HG02588 (cell line): ENCODE measurements around the gene C19orf73.
"Not testable (repeated sequence)": the region's sequence is repeated elsewhere in the genome, so short reads cannot be mapped to it uniquely, and the experiment has no call there.

Experiments used
- ATAC-seq: cut with Tn5 transposase; IDR thresholded peaks from one replicate; pipeline ENCODE4 v1.9.1; 2021; ENCODE audit warnings: mild to moderate bottlenecking, moderate library complexity; ENCODE audit not compliant: unreplicated experiment

The C19orf73 gene

DNA sequence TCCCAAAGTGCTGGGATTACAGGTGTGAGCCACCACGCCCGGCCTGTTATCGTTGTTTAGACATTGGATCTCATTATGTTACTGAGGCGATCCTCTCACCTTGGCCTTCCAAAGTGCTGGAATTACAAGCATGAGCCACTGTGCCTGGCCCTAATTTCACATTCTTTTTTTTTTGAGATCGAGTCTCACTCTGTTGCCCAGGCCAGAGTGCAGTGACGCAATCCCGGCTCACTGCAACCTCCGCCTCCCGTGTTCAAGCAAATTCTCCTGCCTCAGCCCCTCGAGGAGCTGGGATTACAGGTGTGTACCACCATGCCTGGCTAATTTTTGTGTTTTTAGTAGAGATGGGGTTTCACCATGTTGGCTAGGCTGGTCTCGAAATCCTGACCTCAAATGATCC lies 4.3 kb upstream of the C19orf73 start:
- ATAC-seq: not testable (repeated sequence)

DNA sequence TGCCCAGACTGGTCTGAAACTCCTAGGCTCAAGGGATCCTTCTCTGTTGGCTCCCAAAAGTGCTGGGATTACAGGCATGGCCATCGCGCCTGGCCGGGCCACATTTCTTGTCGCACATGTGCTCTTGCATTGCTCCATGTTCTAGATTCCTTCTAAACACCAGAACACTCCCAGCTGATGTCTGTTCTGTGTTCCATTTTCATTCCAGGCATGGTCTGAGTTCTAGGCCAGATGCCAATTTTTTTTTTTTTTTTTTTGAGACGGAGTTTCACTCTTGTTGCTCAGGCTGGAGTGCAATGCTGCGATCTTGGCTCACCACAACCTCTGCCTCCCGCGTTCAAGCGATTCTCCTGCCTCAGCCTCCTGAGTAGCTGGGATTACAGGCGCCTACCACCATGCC lies 2.9 kb upstream of the C19orf73 start:
- ATAC-seq: not testable (repeated sequence)

DNA sequence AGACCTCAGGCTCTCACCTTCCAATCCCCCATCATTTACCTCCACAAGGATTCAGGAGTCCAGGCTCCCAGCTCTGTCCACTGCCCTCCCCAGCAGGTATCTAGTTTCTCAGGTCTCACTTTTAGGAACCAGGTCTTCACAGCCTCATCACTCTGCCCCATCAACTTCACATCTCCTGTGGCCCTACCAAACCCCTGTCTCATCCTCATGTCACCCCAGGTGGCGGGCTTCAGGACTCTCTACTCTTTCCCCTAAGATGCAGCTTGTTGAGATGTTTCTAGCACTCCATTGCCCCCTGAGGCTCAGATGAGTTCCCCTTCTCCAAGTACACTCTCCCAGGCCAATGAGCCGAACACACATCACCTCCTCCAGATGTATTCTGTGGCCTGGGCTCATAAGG lies 1.9 kb upstream of the C19orf73 start:
- no peak for ATAC-seq

DNA sequence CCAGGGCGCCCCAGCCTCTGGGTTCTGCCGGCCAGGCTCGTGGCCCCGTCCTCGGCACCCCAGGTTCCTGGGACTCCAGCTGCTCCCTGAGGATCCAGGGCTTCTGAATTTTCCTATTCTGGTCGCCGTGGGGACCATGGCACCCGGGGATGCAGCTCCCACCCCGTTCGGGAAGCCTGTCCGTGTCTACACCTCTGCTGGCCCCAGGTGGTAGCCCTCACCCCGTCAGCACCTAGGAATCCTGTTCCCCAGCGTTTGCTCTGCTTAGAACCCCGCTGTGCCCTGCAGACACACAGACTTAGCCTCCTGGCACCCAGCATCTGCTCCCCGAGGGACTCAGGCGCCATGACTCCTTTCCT lies 1.4 kb upstream of the C19orf73 start:
- no peak for ATAC-seq

DNA sequence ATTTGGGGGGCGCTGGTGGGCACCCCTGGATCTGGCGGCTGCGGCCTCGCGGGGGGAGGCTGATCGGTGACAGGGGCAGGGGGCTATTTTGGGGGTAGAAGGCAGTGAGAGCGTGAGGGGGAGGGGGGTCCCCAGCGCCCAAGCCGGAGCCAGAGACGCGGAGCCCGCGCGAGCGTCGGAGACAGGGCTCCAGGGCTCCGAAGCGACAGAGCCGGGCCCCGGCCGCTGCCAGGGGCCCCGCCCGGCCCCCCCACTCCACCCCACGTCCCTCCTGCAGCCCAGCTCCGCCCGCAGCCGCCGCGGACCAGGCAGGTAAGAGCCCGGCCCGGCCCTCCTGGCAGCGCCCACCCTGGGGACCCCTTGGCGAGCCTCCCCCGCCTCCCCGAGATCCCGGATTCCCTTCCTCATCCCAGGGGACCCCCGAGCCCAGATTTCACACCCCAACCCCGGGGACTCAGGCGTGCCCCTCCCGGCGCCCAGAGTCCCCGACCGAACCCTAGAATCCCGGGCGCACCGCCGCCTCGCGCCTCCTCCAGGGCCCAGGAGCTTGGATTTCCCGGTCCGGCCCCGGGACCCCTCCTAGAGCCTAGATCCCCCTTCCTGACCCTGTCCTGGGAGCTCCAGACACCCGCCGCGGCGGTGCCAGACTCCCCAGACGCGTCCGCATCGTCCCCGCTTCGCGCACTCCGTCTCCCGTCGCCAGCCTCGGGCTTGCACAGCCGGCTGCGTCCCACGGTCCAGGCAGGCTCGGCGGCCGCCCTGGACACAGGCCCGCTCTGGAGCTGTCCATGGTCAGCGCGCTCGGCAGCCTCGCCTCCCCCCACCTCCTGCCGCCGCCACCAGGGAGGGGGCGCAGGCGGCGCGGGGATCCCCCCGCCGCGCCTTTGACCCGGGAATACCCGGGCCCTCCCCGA lies 725 bp upstream of the C19orf73 start, which contains the start of gene PPFIA3:
Gene PPFIA3 (plus strand): TSS at position 134 of the 914 bp plus-strand sequence. CDS start 8,330 bp downstream, outside the sequence.
- no peak for ATAC-seq

DNA sequence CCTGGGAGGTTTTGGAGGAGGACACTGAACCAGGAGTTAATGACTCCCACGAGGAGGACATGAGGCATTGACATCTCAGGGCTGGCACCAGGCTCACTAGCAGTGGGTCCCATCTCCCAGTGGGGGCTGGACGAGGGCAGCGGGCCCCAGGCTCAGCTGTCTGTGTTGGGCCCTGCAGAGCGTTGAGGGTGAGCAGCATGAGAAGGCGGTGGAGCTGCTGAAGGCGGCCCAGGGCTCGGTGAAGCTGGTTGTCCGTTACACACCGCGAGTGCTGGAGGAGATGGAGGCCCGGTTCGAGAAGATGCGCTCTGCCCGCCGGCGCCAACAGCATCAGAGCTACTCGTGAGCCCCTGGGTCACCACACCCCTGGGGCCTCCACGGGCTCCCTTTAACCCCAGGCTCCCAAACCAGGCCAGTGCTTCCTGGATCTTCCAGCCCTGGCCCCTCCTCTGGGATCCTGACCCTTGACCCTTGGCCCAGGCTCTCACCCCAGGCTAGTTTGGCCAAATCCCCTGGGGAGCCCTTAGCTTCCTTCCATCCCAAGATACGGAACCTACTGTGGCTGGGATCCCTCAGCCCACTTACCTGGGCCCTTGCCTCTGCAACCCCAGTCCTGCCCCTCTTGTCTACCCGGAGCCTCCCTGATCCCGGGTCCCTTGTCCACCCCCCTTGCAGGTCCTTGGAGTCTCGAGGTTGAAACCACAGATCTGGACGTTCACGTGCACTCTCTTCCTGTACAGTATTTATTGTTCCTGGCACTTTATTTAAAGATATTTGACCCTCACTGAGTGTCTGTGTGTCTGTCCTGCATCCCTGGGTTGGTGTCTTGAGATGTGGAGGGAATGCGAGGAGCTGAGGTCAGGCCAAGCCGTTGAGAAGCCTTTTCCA lies 1.0 kb downstream of the C19orf73 start:
- no peak for ATAC-seq

DNA sequence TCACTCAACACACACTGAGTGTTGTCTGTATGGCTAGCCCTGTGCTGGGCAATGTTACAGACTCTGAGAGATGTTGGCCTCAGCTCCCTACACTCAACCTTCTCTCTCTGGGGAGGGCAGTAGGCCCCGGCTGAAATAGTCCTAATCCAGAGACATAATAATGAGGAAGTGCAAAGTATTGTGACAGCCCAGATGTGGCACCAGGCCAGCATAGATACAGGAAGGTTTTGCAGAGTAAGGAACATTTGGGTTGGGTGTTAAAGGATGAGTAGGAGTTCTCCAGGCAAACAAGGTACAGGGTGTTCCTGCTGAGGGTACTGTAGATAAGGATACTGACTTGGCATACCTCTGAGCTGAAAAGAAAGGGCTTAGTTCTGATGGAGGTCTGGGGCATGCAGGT lies 2.4 kb downstream of the C19orf73 start:
- ATAC-seq: no peak

DNA sequence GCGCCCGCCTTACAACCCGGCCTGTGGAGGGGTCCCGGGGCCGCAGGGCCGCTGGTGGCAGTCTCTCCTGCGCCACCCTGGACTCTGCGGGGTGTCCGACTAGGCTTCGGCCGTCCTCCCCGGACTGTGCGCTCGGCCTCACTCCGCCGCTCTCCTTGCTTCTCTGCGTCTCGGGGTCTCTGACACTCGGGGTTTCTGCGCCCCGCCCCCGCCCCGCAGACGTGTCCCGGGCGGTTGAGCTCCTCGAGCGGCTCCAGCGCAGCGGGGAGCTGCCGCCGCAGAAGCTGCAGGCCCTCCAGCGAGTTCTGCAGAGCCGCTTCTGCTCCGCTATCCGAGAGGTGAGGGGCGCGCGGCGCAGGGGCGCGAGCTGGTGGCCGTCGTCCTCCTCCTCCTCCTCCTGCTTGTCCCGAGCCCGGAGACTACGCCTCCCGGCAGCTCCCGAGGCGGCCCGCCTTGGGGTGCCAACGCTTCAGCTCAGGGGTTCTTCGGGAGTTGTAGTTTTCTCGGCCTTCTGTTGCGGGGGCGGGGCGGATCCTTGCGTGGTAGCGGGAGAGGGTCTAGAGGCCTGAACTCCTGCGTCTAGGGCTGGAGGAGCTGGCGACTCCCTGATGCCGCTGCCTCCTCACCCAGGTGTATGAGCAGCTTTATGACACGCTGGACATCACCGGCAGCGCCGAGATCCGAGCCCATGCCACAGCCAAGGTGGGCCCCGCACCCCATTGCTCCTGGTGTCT lies 4.1 kb downstream of the C19orf73 start:
- ATAC-seq: no peak

DNA sequence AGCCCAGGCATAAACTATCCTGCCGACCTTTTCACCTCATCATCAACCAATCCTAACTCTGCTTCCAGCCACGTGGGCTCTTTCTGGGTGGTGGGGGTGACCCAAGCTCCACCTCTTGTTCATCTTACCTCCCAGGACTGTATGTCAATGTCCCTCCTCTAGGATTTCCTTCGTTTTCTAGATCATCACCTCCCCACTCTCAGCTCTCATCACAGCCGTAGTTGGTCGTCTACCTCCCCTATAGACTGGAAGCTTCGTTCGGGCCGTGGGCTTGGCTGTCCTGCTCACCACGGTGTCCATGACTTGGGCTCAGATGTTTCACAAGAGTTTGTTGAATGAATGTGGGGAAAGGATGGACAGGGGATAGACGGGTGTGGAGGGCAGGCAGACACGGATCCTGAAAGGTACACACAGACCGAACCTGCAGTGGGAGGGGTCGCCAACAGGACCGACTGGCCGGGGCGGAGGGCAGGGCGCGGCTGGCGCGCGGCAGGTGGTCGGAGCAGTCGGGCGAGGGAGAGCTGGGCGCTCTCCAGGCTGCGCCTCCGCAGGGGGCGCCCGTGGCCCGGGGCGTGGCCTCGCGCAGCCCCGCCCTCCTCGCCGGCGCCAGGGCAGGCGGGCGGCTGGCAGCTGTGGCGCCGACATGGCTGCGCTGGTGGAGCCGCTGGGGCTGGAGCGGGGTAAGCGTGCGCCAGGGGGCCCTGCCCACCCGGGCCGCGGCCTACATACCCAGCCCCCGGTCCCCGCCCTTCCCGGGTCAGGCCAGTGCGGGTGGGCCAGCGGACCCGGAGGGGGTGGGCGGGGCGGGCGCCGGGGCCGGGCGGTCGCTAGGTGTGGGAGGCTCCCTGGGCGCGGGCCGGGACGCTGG lies 4.9 kb downstream of the C19orf73 start, which contains the start of gene LIN7B:
Gene LIN7B (plus strand): TSS at position 609 of the 868 bp plus-strand sequence. CDS start 35 bp downstream, at position 644.
- ATAC-seq: peak; percentile 42

DNA sequence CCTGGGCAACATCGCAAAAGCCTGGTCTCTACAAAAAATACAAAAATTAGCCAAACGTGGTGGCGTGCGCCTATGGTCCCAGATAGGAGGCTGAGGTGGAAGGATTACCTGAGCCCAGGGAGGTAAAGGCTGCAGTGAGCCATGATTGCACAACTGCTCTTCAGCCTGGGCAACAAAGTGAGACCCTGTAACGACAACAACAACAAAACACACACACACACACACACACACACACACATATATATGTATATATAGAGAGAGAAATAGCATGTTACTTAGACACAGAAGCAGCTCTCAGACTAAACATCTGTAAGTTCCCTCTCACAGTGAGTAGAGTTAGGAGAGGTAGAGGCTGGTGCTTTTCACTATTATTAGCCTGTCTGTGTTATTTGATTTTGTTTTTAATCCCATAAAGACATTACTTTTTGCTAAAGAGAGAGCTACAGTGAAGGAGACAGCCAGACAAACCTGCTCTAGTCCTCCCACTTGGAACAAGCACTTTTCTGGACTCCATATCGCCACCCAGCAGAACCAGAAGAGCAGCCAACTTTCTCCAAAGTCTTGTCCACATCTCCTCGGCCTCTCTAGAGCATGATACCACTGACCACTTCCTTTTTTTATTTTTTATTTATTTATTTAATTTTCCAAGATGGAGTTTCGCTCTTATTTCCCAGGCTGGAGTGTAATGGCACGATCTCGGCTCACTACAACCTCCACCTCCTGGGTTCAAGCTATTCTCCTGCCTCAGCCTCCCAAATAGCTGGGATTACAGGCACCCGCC lies 7.5 kb downstream of the C19orf73 start:
- ATAC-seq: no peak

DNA sequence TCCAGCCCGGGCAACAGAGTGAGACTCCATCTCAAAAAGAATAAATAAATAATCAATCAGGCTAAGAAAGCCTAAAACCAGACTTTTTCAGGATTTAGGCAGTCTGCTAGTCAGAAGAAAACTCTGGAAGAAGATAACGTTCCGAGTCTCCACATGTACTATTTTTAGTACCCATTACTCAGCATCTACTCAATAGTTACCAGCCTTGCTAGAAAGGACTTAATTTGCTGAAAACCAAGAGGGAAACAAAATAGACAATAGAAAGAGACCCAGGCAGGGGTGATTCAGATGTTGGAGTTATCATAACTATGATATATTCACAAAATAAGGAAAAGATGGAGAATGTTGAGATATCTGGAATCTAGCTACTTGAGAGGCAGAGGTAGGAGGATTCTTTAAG lies 8.4 kb downstream of the C19orf73 start:
- no peak for ATAC-seq

DNA sequence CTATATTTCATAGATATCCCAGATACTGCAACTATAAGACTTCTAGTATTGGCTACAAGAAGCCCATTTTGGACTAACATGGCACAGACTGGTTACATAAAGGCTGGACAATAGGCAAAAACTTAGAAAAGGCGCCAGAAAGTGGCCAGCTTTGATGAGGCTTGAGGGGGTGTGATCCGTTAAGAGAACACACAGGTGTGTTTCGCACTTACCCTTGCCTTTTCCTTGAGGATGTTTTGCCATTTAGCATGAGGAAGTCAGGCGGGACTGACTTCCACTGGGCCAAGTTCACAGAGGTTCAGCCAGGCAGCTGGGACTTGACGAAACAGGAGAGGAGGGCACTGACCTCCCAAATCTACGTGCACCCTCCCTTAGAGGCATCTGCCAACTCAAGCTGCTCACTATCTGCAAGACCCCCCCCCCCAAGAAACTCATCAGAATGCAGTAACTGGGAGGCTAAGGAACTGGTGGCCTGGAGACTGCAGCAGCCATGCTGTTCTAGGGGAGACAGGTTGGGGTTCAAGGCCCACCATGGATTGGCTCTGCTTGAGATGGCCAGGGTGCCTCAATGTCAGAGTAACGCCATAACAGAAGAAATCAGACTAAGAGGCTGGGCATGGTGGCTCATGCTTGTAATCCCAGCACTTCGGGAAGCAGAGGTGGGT lies 9.2 kb downstream of the C19orf73 start:
- ATAC-seq: no peak

DNA sequence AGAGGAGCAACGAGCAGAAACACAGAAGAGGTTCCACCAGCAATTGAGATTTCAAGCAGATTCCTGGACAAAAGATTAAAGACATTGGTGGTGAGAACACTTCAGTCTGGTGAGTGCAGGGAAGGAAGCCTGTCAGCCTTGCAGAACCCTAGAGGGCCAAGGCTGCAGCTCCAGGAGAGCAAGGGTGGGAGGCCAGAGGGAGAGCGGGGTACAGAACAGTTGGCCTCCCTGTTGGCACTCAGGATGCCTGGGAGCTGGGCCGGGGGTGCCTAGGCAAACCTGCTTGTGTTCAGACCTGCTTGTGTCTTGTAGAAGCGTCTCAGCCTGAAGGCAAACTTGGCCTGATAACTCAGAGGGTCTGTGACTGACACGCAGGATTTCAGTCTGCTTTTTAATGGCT lies 9.9 kb downstream of the C19orf73 start:
- no peak for ATAC-seq

DNA sequence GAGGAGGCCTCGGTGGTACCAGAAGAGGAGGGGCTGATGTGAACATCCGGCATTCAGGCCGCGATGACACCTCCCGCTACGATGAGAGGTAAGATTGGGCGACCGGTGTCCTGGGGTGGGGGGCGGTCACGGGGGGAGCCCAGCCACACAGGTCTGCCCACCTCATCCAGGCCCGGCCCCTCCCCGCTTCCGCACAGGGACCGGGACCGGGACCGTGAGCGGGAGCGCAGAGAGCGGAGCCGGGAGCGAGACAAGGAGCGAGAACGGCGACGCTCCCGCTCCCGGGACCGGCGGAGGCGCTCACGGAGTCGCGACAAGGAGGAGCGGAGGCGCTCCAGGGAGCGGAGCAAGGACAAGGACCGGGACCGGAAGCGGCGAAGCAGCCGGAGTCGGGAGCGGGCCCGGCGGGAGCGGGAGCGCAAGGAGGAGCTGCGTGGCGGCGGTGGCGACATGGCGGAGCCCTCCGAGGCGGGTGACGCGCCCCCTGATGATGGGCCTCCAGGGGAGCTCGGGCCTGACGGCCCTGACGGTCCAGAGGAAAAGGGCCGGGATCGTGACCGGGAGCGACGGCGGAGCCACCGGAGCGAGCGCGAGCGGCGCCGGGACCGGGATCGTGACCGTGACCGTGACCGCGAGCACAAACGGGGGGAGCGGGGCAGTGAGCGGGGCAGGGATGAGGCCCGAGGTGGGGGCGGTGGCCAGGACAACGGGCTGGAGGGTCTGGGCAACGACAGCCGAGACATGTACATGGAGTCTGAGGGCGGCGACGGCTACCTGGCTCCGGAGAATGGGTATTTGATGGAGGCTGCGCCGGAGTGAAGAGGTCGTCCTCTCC lies 11.1 kb downstream of the C19orf73 start:
- no peak for ATAC-seq

DNA sequence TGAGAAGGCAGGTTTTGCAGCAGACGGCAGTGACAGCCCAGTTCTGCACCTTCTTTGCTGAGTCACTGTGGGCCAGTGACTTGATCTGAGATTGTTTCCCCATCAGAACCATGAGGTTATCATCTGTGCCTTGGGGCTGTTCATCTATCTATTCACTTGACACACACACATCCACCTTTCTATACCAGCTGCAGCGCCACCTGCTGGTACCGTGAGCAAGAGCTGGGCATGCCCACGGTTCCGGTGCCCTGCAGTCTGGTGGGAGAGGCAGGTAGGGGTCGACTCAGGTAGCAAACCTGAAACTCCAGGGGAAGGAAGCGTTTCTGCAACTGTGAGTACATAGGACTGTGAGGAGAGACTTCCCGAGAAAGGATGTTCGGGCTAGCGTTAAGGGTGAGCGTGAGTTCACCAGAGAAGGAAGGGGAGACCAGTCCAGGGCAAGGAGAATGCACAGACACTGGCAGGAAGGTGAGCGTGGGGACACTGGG lies 12.3 kb downstream of the C19orf73 start:
- no peak for ATAC-seq

DNA sequence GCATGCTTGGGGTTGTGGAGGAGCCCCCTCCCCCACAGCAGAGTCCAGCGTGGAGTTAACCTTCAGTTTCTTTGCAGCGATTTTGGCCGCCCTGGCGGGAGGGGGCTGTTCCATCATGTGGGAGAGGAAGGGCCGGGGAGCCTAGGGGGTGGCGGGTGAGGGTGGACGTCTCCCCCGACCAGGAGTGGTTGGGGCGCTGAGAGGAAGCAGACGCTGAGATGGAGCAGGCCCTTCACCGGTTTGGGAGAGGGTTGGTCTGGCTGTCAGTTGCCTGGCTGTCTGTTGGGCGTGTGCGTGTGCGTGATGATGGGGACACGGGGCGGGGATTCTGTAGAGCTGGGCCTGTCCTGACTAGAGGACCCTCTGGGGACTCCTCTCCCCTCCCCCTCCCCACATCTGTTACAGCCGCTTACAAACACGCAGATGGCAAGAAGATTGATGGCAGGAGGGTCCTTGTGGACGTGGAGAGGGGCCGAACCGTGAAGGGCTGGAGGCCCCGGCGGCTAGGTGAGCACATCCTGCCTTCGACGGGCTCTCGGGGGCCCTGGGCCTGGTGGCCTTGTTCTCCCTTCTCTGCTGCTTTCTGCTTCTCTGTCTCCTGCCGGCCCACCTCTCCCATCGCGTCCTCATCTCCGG lies 14.6 kb downstream of the C19orf73 start:
- ATAC-seq: no peak
